Head of caudate nucleus (tissue), 42 donors: ENCODE results near the gene NENF.

Experiments used
- DNase-seq, 42 donors: peaks; one replicate each; pipeline versions ENCODE4 v3.0.0 to v3.0.0-alpha.2; 2020 to 2021; ENCODE audit warnings: mixed read lengths in 7 of 42
- intact Hi-C: fragments of 100-400 bp; cut with DNase I; formaldehyde crosslinking; loops from one replicate; pipeline ENCODE4 v1.15.0; 2022

NENF gene

GRCh38 chr1:212454741-212455140 lies 22.0 kb downstream of the NENF start:
- DNase-seq: no peak
- intact Hi-C loops: loop anchor here (5.0 to 10.0 kb wide), 3 partner anchors 170 to 770 kb away; partner anchors contain the start of gene PPP2R5A

- no peak for DNase-seq
- intact Hi-C loops: loop anchor here (5.0 to 10.0 kb wide), 3 partner anchors 171 to 771 kb away; partner anchors contain the start of gene PPP2R5A
Measured at GRCh38 chr1:212455401-212455800, 22.7 kb downstream of the NENF start.

- DNase-seq: peak; percentile 72 to 99 (median 96)
- intact Hi-C loops: loop anchor here (5.0 to 10.0 kb wide), 3 partner anchors 171 to 771 kb away; partner anchors contain the start of gene PPP2R5A
Measured at GRCh38 chr1:212455803-212456528, 23.2 kb downstream of the NENF start.

- intact Hi-C loops: loop anchor here (5.0 to 10.0 kb wide), 3 partner anchors 173 to 773 kb away; partner anchors contain the start of gene PPP2R5A
- peak in 29 of 42 donors; percentile 32 to 84 (median 68) for DNase-seq
Measured at GRCh38 chr1:212457740-212458338, 25.1 kb downstream of the NENF start.

GRCh38 chr1:212458817-212459216 lies 26.1 kb downstream of the NENF start:
- intact Hi-C loops: loop anchor here (5.0 to 10.0 kb wide), 3 partner anchors 174 to 774 kb away; partner anchors contain the start of gene PPP2R5A
- no peak for DNase-seq

- intact Hi-C loops: loop anchor here (5.0 to 10.0 kb wide), 3 partner anchors 175 to 775 kb away; partner anchors contain the start of gene PPP2R5A
- DNase-seq: peak; percentile 33 to 91 (median 75)
Measured at GRCh38 chr1:212459656-212460055, 26.9 kb downstream of the NENF start.

GRCh38 chr1:212460376-212460775 lies 27.7 kb downstream of the NENF start:
- no peak for DNase-seq
- intact Hi-C loops: no loop called here

- DNase-seq: peak in 32 of 42 donors; percentile 37 to 85 (median 62)
- intact Hi-C loops: no loop called here
Measured at GRCh38 chr1:212461916-212462660, 29.4 kb downstream of the NENF start.

- DNase-seq: no peak
- intact Hi-C loops: no loop called here
Measured at GRCh38 chr1:212463565-212464285, 31.0 kb downstream of the NENF start.

- no peak for DNase-seq
- intact Hi-C loops: no loop called here
Measured at GRCh38 chr1:212465311-212465710, 32.6 kb downstream of the NENF start.

GRCh38 chr1:212466437-212466836 lies 33.7 kb downstream of the NENF start:
- no peak for DNase-seq
- intact Hi-C loops: no loop called here

- intact Hi-C loops: no loop called here
- DNase-seq: no peak
Measured at GRCh38 chr1:212466898-212467650, 34.4 kb downstream of the NENF start.

- intact Hi-C loops: no loop called here
- DNase-seq: peak in 23 of 42 donors; percentile 26 to 84 (median 65)
Measured at GRCh38 chr1:212467843-212468482, 35.2 kb downstream of the NENF start.

GRCh38 chr1:212470059-212470458 lies 37.3 kb downstream of the NENF start:
- intact Hi-C loops: loop anchor here (5.0 to 10.0 kb wide), 2 partner anchors 137 to 315 kb away; partner anchors contain the start of gene ATF3
- DNase-seq: peak; percentile 61 to 97 (median 86)

GRCh38 chr1:212471286-212471685 lies 38.6 kb downstream of the NENF start:
- intact Hi-C loops: loop anchor here (5.0 to 10.0 kb wide), 2 partner anchors 136 to 314 kb away; partner anchors contain the start of gene ATF3
- DNase-seq: no peak

GRCh38 chr1:212471891-212472675 lies 39.4 kb downstream of the NENF start:
- DNase-seq: no peak
- intact Hi-C loops: loop anchor here (5.0 to 10.0 kb wide), 2 partner anchors 135 to 313 kb away; partner anchors contain the start of gene ATF3
